ENCODE data around the gene CAMSAP2.
A peak's percentile ranks its signal among the peaks of the same experiment; 100 is the strongest.
"Not testable (repeated sequence)": the region's sequence is repeated elsewhere in the genome, so short reads cannot be mapped to it uniquely, and the experiment has no call there.

CAMSAP2 gene

GRCh38 chr1:200739702-200740570, 1.2 kb downstream of the CAMSAP2 start:
- no peak for FAIRE-seq

DNA sequence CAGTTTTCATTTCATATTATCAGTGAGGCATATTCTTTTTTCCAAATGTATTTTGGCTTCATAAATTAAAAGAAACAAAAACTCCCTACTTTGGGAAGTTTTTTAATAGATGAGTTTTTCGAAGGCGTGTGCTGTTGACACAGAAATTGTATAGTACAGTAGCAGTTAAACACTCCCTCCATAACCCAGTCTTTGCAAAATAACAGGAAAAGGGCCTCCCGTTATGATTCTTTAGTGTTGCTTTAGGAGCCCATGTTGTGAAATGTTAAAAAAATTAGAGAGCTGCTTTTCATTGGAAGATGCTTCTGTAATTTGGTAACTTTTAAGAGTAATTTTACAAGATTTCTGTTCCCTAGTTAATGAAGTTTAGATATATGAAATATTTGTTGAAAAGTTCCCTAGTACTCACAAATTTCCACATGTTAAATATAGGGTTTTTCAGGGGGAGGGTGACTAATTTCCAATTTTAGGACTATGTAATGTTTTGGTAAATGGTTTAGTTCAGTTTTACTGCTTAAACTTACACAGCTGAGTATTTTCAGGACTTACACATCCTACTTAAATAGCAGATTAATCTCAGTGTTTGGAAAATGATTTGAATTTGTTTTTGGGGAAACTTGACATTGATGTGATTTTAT, 2.0 kb downstream of the CAMSAP2 start:
- peak; percentile 5 for FAIRE-seq

DNA sequence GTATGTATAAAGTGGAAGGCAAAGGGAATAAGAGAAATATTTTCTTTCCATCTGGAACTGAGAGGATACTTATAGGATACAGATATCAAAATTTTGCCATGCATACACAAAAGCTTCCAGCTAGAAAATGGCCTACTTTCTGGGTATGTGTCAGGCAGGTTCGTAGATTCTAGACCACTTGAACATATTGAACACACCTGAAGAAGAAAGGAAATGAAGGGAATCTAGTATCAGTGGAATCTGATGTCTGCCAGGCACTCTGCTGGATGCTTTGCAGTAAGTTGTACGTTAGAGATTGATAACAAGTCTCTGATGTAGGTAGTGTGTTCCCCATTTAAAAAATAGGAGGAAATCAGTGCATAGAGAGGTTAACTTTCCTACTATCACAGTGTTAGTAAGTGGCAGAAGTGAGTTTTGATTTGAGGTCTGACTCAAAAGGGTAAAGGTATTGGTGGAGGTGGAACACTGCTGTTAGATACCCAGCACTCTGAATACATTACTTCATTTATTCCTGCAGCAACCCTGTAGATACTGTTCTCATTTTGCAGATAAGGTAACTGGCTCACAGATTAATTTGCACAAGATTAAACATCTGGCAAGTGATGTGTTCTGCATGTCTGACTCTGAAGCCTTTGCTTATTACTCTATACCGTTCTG, 3.0 kb downstream of the CAMSAP2 start:
- FAIRE-seq, result no peak

GRCh38 chr1:200744143-200744542, 5.5 kb downstream of the CAMSAP2 start:
- no peak for FAIRE-seq

DNA sequence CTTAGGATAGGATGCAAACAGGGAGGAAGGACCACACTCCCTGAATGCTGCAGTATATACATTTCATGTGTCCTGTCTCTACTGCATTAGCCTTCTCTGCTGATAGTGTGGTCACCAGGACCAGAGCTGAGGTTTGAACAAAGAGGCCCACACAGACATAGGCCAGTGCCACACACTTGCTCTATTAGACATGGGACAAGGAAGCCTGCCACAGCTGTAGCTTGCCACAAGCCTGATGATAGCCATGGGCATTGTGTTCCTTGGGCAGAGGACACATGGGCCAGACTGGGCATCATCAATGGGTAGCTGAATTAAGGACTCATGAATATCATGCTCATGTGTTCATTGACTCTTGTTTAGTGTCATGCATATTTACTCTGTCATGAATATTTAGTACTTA, 10.4 kb downstream of the CAMSAP2 start:
- FAIRE-seq, result no peak

DNA sequence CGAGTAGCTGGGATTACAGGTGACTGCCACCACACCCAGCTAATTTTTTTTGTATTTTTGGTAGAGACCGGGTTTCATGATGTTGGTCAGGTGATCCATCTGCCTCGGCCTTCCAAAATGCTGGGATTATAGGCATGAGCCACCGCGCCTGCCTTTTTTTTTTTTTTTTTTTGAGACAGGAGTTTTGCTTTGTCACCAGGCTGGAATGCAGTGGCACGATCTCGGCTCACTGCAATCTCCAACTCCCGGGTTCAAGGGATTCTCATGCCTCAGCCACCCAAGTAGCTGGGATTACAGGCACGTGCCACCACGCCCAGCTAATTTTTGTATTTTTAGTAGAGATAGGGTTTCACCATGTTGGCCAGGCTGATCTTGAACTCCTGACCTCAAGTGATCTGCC, 12.1 kb downstream of the CAMSAP2 start:
- FAIRE-seq, result not testable (repeated sequence)

GRCh38 chr1:200751717-200752116, 13.0 kb downstream of the CAMSAP2 start:
- no peak for FAIRE-seq

GRCh38 chr1:200753650-200754198, 15.0 kb downstream of the CAMSAP2 start:
- no peak for FAIRE-seq

GRCh38 chr1:200755456-200755855, 16.8 kb downstream of the CAMSAP2 start:
- FAIRE-seq, result no peak

DNA sequence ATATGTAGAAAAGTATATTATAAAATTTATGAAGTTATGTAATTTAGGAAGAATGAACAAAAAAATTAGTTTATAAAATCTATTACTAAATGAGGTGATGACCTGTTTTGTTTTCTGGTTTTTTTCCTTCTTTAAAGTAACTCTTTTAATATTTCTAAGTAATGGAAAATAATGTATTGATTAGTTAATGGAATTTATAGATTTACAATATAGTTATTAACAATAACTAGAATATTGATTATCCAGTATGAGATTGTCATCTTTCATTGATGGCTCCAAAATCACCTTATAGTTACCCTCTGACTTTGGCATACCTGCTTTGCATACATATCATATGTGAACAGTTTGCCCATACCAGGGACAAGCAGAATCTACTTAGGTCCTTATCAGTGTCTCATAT, 23.4 kb downstream of the CAMSAP2 start:
- FAIRE-seq, result no peak

GRCh38 chr1:200767321-200767720, 28.6 kb downstream of the CAMSAP2 start:
- FAIRE-seq, result no peak

DNA sequence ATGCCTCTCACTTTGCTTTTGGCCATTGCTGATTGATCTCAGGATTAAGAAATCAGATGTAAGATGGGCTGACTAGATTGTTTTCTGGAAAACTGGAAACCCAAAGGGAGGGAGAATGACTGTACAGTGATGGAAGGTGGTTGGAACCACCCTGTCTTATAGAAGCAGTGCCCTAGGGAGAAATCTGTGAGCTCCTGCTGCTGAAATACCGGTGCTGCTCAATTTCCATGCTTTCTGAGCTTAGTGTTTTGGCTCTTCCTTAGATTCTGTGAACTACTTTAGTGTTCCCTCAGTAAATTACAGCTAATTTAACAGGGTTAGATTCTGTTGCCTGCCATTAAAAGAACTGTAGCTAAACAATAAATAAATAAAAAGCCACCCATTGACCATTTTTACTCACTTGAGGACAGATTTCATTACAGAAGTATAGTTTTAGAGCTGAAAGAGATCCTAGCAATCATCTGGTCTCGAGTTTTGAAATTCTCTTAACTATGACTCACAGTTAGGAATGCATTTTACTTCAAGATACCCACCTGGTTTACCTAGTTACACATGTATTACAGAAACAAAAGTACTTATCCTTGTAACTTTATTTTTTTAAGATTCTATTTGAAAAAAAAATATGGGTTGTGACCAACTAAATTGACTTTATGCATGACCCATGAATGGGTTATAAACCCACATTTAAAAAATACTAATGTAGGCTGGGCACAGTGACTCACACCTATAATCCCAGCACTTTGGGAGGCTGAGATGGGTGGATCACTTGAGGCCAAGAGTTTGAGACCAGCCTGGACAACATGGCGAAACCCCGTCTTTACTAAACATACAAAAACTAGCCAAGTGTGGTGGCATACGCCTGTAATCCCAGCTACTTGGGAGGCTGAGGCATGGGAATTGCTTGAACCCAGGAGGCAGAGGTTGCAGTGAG, 33.2 kb downstream of the CAMSAP2 start:
- FAIRE-seq, result no peak

DNA sequence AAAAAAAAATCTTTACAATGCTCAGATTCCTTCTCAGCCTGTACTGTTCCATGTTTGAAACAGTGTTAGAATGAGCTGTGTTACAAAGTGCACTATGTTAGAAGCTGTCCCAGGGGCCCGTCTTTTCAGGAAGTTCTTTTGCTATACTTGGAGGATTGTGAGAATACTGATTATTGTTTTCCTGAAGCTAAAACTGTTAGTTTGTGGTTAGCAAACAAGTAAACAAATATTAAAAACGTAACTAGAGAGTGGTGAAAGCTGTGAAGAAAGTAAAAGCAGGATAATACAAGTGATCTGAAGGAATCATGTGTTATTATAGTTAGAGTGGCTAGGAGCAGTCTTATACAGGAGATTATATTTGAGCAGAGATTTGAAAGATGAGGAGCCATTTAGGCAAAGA, 35.6 kb downstream of the CAMSAP2 start:
- no peak for FAIRE-seq

DNA sequence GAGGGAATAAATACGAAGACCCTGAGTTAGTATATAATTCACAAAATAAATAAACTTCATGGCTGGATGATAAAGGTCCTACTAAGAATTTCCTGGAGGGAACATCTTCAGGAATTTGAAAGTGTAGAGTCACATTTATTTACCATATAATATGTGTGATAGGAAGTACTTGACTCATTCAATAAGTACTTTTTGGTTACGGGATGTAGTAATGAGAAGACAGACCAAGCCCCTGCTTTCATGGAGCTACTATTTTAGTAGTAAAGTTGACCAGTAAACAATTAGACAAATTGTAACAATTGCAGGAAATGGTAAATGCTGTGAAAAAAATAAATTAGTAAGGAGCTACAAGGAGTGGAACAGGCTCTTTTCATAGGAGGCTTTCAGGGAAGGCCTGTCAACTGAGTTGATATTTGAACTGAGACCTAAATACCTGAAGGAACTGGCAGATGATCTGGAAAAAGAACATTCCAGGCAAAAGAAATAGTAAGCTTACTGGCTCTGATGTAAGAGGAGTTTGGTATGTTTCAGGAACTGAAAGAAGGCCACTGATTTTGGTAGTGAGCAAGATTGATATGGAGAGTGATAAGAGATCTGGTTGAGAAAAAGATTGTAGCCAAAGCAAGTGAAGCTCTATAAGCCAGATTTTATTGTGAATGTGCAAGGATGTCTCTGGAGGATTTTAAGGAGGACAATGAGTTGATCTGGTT, 36.2 kb downstream of the CAMSAP2 start:
- FAIRE-seq, result no peak

DNA sequence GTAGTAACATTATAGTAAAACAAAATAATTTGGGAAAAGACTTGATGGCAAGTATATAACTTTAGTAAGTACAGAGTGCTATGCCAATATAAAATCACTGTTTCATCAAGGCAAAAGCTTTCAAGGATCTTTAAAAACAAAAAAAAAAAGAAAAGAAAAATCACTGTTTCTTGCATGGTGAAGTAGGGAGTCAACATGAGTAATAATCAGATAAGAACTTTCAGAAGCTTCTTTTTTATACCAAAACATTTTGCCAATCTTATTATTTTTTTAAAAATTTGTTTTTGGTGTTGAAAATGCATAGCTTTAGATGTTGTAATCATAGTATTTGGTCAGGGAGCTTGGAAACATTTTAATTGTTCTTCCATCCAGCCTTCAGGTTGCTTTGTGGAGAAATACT, 37.2 kb downstream of the CAMSAP2 start:
- FAIRE-seq, result no peak

GRCh38 chr1:200776949-200777348, 38.3 kb downstream of the CAMSAP2 start:
- no peak for FAIRE-seq

DNA sequence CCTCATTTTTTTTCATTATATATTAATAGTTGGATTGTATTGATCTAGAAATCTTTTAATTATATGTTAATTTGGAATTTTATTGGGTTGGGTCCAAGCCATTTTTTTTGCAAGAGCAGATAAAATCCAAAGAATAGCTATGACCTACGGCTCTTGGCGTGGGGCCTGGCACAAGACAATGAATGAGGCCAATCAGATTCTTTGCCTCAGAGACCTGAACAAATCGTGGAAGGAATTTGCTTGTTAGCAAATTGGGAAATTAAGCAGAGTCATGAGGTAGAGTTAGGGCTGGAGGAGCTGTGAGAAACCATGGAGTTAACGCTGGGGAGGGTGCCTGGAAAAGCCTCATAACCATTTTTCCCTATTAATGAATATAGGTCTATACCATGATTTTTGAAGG, 40.1 kb downstream of the CAMSAP2 start:
- FAIRE-seq, result no peak

GRCh38 chr1:200779326-200779725, 40.6 kb downstream of the CAMSAP2 start:
- no peak for FAIRE-seq

- FAIRE-seq, result no peak
Observed at GRCh38 chr1:200780545-200781369, 42.1 kb downstream of the CAMSAP2 start.

GRCh38 chr1:200783926-200784325, 45.2 kb downstream of the CAMSAP2 start:
- FAIRE-seq, result no peak

- no peak for FAIRE-seq
Observed at GRCh38 chr1:200784576-200784975, 45.9 kb downstream of the CAMSAP2 start.
